HG03045 (cell line): ENCODE data around the gene KIR3DL3.
"Not testable (repeated sequence)": the region's sequence is repeated elsewhere in the genome, so short reads cannot be mapped to it uniquely, and the experiment has no call there.

Source experiments
- ATAC-seq: cut with Tn5 transposase; IDR thresholded peaks from one replicate; pipeline ENCODE4 v1.9.1; 2021; ENCODE audit warnings: mild to moderate bottlenecking, moderate library complexity; ENCODE audit not compliant: unreplicated experiment

Gene KIR3DL3

DNA sequence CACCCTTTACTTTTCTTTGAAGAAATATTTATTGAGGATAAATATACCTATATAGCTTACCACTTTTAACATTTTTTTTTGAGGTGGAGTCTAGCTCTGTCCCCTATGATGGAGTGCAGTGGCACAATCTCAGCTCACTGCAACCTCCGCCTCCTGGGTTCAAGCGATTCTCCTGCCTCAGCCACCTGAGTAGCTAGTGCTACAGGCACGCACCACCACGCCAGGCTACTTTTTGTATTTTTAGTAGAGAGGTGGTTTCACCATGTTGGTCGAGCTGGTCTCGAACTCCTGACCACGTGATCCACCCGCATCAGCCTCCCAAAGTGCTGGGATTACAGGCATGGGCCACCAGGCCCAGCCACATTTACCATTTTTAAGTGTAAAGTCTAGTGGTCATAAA lies 51.6 kb downstream of the KIR3DL3 start:
- ATAC-seq = not testable (repeated sequence)

DNA sequence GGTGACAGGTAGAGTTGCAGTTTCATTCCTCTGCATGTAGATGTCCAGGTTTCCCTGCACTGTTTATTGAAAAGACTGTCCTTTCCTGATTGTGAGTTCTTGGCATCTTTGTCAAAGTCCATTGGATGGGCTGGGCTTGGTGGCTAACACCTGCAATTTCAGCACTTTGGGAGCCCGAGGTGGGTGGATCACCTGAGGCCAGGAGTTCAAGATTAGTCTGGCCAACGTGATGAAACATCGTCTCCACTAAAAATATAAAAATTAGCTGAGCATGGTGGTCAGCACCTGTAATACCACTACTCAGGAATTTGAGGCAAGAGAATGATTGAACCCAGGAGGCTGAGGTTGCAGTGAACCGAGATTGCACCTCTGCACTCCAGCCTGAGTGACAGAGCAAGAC lies 53.6 kb downstream of the KIR3DL3 start:
- not testable (repeated sequence) for ATAC-seq

DNA sequence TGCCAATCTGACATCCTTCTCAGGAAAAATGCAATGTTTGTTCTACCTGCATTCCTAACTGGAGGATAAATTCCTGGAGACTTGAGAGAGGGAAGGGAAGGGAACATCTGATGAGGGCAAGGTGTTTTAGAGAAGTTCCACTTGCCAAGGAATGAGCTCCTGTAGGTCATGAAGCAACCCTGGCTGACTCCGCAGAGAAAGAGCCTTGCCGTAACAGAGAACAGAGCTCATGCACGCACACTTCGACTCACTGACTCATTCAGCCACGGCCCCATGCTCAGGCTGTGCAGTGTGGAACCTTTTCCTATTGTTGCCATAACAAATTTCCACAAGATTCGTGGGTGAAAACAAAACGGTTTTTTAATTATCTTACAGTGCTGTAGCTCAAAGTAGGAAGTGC lies 54.7 kb downstream of the KIR3DL3 start:
- not testable (repeated sequence) for ATAC-seq

DNA sequence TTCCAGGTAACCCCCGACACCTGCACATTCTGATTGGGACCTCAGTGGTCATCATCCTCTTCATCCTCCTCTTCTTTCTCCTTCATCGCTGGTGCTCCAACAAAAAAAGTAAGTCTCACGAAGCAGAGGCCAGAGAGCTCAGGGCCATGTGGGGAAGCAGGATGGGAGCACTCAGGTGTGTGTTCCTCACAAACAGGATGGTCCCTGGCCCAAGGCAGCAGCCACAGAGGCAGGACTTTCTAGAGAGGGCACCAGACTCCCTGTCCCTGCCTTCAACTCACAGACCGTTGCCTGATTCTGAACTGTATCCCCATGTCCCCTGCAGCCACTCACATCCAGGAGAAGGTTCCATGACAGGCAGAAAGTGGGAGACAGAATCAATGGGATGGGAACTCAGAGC lies 58.7 kb downstream of the KIR3DL3 start:
- ATAC-seq = not testable (repeated sequence)
